Measurements from ENCODE around the gene REPIN1. TPM values are rescaled to one million over a fixed set of nuclear protein-coding genes. Genes with fewer than 3 reads are reported as not detected.

Gene REPIN1
- total RNA-seq, 3 donors from 2014 or later (not counting 1 experiment from before 2014, with no cell fraction given): 58.9 to 79.4 (median 76.5) TPM

DNA sequence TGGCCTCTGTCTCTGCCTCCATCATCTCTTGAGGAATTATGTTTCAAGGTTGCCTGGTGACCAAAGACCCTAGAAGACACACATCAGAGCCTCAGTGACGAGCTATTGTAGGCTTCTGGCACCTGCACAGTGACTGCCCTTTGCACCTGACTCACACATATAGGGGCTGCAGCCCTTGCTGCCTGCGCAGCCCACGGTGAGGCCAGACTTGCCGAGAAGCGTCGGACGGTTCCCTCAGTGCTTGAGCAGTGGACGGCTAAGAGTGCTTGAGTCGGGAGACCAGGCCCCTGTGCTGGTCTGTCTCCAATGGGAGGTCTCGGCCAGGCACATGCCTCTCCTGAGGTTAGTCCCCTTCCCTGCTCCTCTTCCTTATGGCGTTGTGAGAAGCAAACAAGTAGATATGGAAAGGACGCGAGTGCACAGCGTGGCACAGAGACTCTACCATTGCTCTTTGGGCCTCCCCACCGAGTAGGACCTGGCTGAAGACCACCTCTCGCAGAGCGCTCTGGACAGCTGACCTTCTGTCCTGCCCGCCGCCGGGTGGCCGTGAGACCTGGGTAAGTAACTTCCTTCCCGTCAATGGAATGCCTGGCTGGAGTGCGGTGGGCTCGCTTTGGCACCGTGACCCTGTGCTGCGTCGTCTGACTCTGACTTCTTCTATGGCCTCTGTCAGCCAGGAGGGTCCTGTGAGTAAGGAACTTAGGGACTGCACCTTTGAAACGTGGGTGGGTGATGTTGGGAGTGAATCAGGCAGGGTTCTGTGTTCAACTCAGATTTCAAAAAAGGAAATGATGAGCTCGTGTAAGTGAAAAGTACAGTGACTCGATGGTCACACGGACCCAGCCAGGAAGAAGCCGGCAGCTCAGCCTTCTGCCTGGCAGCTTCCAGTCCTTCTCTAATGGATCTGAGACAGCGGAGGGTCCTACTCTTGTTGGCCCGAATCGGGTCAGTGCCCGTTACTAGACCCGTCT, 44.2 kb downstream of the REPIN1 start:
- Histone ChIP-seq H3K27ac (ENCODE audit: low read length) (no peak overlapping the region), H3K9me3 (ENCODE audit: control insufficient read depth, insufficient read depth, low read length) (no peaks in the 10 kb centered on the region), H3K27me3 (ENCODE audit: control insufficient read depth, insufficient read depth, low read length) (no peaks in the 10 kb centered on the region), H3K36me3 (ENCODE audit: control insufficient read depth, insufficient read depth, low read length) (peaks cover 12% of the 10 kb centered on the region), H3K4me1 (ENCODE audit: control insufficient read depth, insufficient read depth, low read length) (peaks cover 8% of the 10 kb centered on the region), H3K4me3 (ENCODE audit: low read length) (no peak overlapping the region)
- H3K4me1 Mint-ChIP-seq: peaks cover 5 to 8% of the 10 kb centered on the region in 2 donors
- TF ChIP-seq, protein P1, sequence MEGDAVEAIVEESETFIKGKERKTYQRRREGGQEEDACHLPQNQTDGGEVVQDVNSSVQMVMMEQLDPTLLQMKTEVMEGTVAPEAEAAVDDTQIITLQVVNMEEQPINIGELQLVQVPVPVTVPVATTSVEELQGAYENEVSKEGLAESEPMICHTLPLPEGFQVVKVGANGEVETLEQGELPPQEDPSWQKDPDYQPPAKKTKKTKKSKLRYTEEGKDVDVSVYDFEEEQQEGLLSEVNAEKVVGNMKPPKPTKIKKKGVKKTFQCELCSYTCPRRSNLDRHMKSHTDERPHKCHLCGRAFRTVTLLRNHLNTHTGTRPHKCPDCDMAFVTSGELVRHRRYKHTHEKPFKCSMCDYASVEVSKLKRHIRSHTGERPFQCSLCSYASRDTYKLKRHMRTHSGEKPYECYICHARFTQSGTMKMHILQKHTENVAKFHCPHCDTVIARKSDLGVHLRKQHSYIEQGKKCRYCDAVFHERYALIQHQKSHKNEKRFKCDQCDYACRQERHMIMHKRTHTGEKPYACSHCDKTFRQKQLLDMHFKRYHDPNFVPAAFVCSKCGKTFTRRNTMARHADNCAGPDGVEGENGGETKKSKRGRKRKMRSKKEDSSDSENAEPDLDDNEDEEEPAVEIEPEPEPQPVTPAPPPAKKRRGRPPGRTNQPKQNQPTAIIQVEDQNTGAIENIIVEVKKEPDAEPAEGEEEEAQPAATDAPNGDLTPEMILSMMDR (IDR thresholded peaks at IDR 0.05): no peak
- H3K27ac Mint-ChIP-seq: no peak overlapping the region
- H3K36me3 Mint-ChIP-seq: no peaks in the 10 kb centered on the region
- H3K4me3 Mint-ChIP-seq: no peak overlapping the region
- 96% methylated on average over 37 of the region's 37 CpGs for WGBS (ENCODE audit: insufficient coverage)
- no peak for ATAC-seq
- DNase-seq: no peak
- intact Hi-C loops (cut with micrococcal nuclease): no loop called here
- no peaks in the 10 kb centered on the region for H3K9me3 Mint-ChIP-seq
- no peaks in the 10 kb centered on the region for H3K27me3 Mint-ChIP-seq (ENCODE audit: low read depth in 2 of 2)

DNA sequence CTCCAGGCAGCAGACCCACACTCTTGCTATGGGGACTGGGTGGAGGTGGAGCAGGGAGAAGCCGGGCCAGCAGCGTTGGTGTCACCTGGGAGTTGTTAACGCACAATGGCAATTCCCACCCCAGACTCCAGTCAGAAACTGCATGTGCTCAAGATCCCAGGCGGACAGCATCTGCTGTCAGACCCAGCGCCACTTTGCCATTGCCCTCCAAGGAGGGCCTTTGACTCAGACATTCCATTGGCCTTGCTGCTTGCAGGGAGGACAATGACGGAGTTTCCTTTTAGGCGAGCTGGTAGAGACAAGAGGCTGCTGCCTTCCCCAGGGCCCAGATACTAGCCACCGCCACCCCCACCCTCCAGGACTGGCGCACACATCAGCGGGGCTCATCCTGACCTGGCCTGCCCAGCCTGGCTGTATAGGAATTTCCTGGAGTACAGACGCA, 45.0 kb downstream of the REPIN1 start:
- no peaks in the 10 kb centered on the region for H3K9me3 ChIP-seq (ENCODE audit: control insufficient read depth, insufficient read depth, low read length)
- Mint-ChIP-seq H3K4me1 (peaks cover 4 to 5% of the 10 kb centered on the region in 2 donors), H3K36me3 (no peaks in the 10 kb centered on the region), H3K4me3 (no peak overlapping the region), H3K9me3 (no peaks in the 10 kb centered on the region), H3K27me3 (ENCODE audit: low read depth in 2 of 2) (no peaks in the 10 kb centered on the region), H3K27ac (no peak overlapping the region)
- DNase-seq (no peak), ATAC-seq (no peak)
- intact Hi-C loops (cut with micrococcal nuclease): no loop called here
- 95% methylated on average over 11 of the region's 11 CpGs for WGBS (ENCODE audit: insufficient coverage)
- peaks cover 8% of the 10 kb centered on the region for H3K4me1 ChIP-seq (ENCODE audit: control insufficient read depth, insufficient read depth, low read length)
- peaks cover 9% of the 10 kb centered on the region for H3K36me3 ChIP-seq (ENCODE audit: control insufficient read depth, insufficient read depth, low read length)
- TF ChIP-seq, protein P1 (IDR thresholded peaks at IDR 0.05): no peak
- H3K27ac ChIP-seq (ENCODE audit: low read length): no peak overlapping the region
- H3K27me3 ChIP-seq (ENCODE audit: control insufficient read depth, insufficient read depth, low read length): no peaks in the 10 kb centered on the region
- no peak overlapping the region for H3K4me3 ChIP-seq (ENCODE audit: low read length)

DNA sequence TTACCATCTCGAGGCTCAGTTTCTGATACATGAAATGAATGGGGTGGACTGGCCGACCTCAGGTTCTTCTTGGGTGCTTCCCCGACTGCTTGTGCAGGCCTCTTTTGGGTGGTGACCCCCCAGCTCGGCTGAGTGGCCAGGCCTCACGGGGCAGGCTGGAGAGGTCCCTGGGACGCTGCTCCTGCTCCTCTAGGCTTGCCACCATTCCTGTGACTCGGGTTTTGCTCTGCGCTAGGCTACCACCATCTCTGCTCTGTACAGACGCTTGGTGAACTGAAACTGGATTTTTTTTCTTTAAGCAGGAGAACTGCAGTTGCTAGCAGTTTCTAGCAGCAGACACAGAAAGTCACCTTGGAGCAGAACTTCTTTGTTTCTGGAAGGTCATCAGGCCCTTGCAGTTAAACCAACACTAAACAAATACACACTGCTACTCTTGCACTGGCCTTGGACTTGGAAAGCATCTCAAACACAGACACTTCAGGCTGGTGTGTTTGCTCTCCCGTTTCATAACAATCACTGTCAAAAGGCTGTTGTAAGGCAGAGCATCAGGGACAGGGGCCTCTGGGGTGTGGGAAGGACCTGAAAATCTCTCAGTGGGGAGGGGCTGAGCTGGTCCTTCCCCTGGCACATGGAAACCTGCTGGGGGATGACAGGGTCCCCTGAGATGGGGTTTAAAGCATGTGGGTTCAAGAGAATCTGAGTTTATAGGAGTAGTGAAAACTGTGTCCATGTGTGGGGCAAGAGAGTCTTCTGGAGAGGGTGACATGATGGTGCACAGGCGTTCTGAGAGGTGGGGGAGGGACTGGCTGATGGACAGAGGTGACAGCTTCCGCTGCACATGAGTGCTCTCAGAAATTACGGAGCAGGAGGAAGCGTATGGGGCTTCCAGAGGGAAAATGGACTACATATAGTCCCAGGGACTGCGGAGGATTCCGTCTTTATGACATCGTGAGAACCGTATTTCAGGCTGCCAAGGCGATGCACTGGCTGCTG, 46.8 kb downstream of the REPIN1 start:
- Histone ChIP-seq H3K9me3 (ENCODE audit: control insufficient read depth, insufficient read depth, low read length) (no peaks in the 10 kb centered on the region), H3K27me3 (ENCODE audit: control insufficient read depth, insufficient read depth, low read length) (no peaks in the 10 kb centered on the region), H3K4me3 (ENCODE audit: low read length) (no peak overlapping the region), H3K27ac (ENCODE audit: low read length) (no peak overlapping the region), H3K36me3 (ENCODE audit: control insufficient read depth, insufficient read depth, low read length) (peaks cover 6% of the 10 kb centered on the region), H3K4me1 (ENCODE audit: control insufficient read depth, insufficient read depth, low read length) (no peaks in the 10 kb centered on the region)
- Mint-ChIP-seq H3K27ac (no peak overlapping the region), H3K4me3 (no peak overlapping the region), H3K4me1 (no peaks in the 10 kb centered on the region), H3K36me3 (no peaks in the 10 kb centered on the region), H3K9me3 (no peaks in the 10 kb centered on the region), H3K27me3 (ENCODE audit: low read depth in 2 of 2) (peaks cover 0 to 3% of the 10 kb centered on the region in 2 donors)
- ATAC-seq (no peak), DNase-seq (no peak)
- intact Hi-C loops (cut with micrococcal nuclease): no loop called here
- TF ChIP-seq, protein P1 (IDR thresholded peaks at IDR 0.05): no peak
- 93% methylated on average over 19 of the region's 19 CpGs for WGBS (ENCODE audit: insufficient coverage)

All from natural killer cell (primary cell).